Measurements from ENCODE around the gene MAP4K1.

Gene MAP4K1

DNA sequence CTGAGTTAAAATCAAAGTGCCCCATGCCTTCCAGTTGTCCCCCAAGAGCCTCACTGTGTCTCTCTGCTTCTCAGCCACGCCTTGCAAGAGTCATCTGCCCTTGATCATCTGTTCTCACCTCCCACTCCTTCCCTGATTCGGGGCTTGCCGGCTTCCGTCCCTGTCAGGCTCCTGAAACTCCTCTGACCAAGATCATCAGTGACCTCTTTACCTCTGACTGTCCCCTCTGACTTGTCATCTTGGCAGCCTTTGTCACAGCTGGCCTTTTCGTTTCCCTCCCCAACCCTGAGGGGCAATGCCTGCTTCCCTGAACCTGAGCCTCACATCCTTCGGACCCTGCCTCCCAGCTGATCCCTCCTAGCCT, 66.3 kb downstream of the MAP4K1 start:
- no peak overlapping the region for H3K4me3 ChIP-seq (ENCODE audit: low read length)
- TF ChIP-seq, protein P1, sequence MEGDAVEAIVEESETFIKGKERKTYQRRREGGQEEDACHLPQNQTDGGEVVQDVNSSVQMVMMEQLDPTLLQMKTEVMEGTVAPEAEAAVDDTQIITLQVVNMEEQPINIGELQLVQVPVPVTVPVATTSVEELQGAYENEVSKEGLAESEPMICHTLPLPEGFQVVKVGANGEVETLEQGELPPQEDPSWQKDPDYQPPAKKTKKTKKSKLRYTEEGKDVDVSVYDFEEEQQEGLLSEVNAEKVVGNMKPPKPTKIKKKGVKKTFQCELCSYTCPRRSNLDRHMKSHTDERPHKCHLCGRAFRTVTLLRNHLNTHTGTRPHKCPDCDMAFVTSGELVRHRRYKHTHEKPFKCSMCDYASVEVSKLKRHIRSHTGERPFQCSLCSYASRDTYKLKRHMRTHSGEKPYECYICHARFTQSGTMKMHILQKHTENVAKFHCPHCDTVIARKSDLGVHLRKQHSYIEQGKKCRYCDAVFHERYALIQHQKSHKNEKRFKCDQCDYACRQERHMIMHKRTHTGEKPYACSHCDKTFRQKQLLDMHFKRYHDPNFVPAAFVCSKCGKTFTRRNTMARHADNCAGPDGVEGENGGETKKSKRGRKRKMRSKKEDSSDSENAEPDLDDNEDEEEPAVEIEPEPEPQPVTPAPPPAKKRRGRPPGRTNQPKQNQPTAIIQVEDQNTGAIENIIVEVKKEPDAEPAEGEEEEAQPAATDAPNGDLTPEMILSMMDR (IDR thresholded peaks at IDR 0.05; ENCODE audit: insufficient read depth, low read depth, low read length, missing control alignments): no peak
- DNase-seq (ENCODE audit: low read depth): no peak

DNA sequence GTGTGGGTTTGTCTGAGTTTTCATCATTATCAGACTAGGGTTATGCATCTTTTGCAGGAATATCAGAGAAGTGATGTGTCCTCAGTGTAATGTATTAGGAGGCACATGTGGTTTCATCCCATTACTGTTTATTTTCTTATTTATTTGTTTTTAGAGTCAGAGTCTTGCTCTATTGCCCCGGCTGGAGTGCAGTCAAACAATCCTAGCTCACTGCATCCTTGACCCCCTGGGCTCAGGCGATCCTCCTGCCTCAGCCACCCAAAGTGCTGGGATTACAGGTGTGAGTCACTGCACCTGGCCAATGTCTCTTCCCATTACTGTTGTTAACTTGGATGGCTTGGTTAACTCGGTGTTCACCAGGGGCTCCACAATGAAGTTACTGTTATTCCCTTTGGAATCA, 67.4 kb downstream of the MAP4K1 start:
- TF ChIP-seq, protein P1 (IDR thresholded peaks at IDR 0.05; ENCODE audit: insufficient read depth, low read depth, low read length, missing control alignments): no peak
- no peak overlapping the region for H3K4me3 ChIP-seq (ENCODE audit: low read length)
- no peak for DNase-seq (ENCODE audit: low read depth)

DNA sequence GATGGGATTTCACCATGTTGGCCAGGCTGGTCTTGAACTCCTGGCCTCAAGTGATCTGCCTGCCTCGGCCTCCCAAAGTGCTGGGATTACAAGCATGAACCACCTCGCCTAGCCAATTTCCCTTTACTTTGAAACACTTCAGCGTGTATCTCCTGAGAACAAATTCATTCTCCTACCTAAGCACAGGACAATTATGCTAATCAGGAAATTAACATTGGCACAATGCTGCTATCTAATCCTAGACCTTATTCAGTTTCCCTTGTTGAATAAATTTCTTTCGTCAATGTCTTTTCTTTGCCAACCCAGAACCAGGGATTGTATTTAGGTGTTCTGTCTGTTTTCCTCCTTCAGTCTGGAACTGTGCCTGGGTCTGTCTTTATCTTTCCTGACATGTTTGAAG, 67.8 kb downstream of the MAP4K1 start:
- DNase-seq (ENCODE audit: low read depth): no peak
- TF ChIP-seq, protein P1 (IDR thresholded peaks at IDR 0.05; ENCODE audit: insufficient read depth, low read depth, low read length, missing control alignments): no peak
- H3K4me3 ChIP-seq (ENCODE audit: low read length): no peak overlapping the region

DNA sequence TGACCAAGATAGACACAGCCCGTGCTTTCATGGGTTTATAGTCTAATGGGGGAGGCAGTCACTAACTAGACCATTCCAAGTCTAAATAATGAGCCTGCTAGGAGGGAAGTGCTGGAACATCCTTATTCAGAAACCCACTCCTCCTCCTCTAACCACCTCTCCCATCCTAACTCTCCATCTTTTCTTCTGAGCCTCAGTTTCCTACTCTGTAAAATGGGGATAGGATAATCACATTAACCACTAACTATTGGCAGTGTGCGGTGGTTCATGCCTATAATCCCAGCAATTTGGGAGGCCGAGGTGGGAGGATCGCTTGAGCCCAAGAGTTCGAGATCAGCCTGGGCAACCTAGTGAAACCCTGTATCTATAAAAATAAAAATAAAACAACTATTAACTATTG, 68.7 kb downstream of the MAP4K1 start:
- H3K4me3 ChIP-seq (ENCODE audit: low read length): no peak overlapping the region
- DNase-seq (ENCODE audit: low read depth): no peak

DNA sequence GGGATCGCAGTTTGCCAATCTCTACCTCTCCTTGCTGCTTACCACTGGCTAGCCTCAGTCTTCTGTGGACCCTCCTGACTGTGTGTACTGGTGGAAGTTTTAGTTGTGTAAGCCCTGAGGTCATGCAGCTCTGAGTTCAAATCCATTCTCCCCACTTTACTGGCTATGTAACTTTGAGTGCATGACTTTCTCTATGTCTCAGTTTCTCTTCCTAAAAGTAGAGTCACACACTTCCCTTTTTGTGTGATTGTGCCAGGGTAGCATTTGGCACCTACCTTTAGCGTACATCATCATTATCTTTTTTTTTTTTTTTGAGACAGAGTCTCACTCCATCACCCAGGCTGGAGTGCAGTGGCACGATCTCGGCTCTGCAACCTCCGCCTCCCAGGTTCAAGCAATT, 70.3 kb downstream of the MAP4K1 start:
- no peak for DNase-seq (ENCODE audit: low read depth)
- TF ChIP-seq, protein P1 (IDR thresholded peaks at IDR 0.05; ENCODE audit: insufficient read depth, low read depth, low read length, missing control alignments): no peak
- no peak overlapping the region for H3K4me3 ChIP-seq (ENCODE audit: low read length)

More for the DNA sequence above, 68.7 kb downstream of the MAP4K1 start:
- TF ChIP-seq, protein P1 (IDR thresholded peaks at IDR 0.05; ENCODE audit: insufficient read depth, low read depth, low read length, missing control alignments): no peak

DNA sequence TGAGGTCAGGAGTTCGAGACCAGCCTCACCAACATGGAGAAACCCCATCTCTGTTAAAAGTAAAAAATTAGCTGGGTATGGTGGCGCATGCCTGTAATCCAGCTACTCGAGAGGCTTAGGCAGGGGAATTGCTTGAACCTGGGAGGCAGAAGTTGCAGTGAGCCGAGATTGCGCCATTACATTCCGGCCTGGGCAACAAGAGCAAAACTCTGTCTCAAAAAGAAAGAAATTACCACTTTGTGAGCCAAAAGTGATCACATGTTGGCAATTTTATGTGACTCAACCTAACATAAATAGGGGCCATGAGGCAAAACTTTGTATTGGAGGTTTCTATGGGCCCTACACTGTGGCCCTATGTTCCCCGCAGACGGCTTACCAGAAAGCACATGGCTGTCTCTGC, 72.2 kb downstream of the MAP4K1 start:
- no peak for DNase-seq (ENCODE audit: low read depth)
- H3K4me3 ChIP-seq (ENCODE audit: low read length): no peak overlapping the region
- TF ChIP-seq, protein P1 (IDR thresholded peaks at IDR 0.05; ENCODE audit: insufficient read depth, low read depth, low read length, missing control alignments): no peak

DNA sequence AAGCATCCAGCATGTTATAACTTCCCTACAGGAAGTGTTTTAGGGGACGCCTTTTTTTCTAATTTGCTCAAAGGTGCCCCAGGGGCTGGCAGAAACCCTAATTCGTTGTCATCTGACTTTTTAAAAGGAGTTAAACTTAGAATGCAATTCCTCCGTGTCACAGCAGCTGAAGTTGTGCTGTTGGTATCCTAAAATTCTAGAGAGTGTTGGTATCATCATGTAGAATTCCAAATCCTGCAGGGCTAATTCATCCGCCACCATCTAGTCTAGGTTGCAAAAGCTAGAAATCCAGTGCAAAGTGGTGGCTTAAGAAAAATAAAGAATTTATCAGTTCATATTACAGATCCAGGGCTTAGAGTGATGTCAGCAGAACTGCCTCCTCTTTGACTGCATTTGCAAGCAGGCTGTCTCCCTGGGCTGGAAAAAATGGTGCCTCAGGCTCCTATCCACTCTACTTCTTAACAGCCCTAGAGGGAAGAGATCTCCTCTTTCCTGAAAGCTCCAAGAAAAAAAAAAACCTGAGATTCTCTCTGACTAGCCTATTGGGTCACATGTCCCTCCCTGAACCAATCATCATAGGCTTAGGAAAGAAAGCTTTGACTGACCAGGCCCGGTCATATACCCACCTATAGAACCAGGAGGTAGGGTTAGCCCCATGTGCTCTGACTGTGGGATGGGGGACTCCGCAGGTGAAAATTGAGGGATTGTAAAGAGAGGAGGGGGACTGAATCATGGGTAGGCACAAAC, 73.0 kb downstream of the MAP4K1 start:
- no peak for DNase-seq (ENCODE audit: low read depth)
- H3K4me3 ChIP-seq (ENCODE audit: low read length): no peak overlapping the region
- TF ChIP-seq, protein P1 (IDR thresholded peaks at IDR 0.05; ENCODE audit: insufficient read depth, low read depth, low read length, missing control alignments): no peak

Measured in epithelial cell of esophagus (primary cell).